GM13976 (cell line): ENCODE data around the gene DENND2C.

Experiments used
- DNase-seq: peaks from one replicate; pipeline ENCODE4 v3.0.0; 2012; ENCODE audit warnings: low spot score
- in situ Hi-C: fragments of 300-500 bp; cut with MboI; formaldehyde crosslinking; loops from one replicate; pipeline ENCODE4 v1.12.0; 2022; ENCODE audit warnings: low sequenced_read_pairs, mixed read lengths, inconsistent platforms; ENCODE audit not compliant: unreplicated experiment
- TF ChIP-seq, protein P1 (sequence below): IDR thresholded peaks from 2 replicates; pipeline ENCODE4 v1.5.1; 2012; ENCODE audit warnings: borderline replicate concordance, mild to moderate bottlenecking; ENCODE audit not compliant: insufficient read depth; ENCODE audit errors: extremely low read depth, missing control alignments, control extremely low read depth

DENND2C gene

DNA sequence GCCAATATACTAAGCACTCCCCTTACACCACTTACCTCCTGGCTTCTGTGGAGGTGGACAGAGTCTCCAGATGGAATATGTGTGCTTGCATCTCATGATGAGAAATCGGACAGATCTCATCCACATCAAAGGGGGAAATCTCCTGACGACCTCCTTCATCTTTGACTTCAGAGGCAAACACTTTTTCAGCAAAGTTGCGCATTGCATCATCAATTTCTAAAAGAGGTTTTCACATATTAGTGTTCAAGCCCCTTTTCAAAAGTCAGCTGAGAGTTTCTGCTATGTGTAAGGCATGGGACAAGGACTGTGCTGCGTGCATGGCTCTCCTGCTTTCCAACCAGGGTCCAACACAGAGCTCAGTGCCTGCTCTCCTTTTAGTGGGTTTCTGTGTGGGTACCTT lies 18.7 kb upstream of the DENND2C start:
- TF ChIP-seq, protein P1, sequence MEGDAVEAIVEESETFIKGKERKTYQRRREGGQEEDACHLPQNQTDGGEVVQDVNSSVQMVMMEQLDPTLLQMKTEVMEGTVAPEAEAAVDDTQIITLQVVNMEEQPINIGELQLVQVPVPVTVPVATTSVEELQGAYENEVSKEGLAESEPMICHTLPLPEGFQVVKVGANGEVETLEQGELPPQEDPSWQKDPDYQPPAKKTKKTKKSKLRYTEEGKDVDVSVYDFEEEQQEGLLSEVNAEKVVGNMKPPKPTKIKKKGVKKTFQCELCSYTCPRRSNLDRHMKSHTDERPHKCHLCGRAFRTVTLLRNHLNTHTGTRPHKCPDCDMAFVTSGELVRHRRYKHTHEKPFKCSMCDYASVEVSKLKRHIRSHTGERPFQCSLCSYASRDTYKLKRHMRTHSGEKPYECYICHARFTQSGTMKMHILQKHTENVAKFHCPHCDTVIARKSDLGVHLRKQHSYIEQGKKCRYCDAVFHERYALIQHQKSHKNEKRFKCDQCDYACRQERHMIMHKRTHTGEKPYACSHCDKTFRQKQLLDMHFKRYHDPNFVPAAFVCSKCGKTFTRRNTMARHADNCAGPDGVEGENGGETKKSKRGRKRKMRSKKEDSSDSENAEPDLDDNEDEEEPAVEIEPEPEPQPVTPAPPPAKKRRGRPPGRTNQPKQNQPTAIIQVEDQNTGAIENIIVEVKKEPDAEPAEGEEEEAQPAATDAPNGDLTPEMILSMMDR = no peak

DNA sequence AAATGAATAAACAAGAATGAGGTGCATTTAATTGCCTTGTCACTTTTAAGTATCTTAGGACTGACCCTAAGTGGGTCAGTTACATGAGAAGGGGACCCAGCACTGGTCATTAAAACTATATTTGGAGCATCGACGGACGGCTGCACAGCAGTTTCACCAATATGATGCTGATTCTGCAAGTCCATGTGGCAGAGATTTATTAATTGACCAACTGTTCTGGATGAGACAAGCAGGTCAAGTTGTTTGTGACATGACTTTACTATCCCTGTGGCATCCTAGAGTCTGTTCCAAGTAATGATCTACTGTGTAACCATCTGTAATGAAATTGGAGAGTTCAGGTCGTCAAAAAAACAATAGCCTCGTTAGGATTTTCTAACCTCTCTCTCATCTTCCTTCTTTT lies 16.0 kb upstream of the DENND2C start:
- in situ Hi-C loops = no loop called here
- TF ChIP-seq, protein P1 = no peak
- no peak for DNase-seq

More for the DNA sequence above, 18.7 kb upstream of the DENND2C start:
- in situ Hi-C loops = no loop called here
- no peak for DNase-seq

DNA sequence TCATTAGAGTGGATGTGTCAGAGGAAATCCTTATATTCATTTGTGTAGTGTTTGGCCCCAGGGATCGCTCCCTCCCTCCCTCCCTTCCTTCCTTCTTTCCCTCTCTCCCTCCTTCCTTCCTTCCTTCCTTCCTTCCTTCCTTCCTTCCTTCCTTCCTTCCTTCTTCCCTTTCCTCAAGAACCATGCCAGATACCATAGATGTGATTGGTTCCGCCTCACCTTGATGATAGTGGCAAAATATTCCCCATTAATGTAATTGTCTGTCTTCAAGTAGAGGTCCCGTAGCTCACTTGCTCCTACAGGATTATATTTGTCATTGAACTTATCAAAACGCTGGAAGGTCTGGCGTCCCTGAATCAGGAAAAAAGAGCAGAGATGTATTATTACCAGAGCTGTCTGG lies 7.8 kb upstream of the DENND2C start:
- DNase-seq = no peak
- TF ChIP-seq, protein P1 = no peak
- in situ Hi-C loops = no loop called here

DNA sequence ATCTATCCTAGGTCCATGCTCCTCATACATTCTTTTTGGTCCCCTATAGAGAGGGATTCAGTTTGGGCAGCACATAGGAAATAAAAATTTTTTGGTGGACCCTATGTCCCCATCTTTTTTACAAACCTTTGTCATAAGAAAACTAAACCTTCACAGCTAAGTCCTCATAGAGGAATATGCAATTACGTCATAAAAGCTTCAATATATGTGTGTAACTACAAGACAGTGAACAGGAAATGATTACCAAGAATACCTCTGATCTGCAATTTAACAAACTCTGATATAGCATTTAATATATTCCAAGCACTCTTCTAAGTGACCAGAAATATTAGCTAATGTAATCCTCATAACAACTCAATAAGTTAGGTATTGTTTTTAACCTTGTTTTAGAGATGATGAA lies 6.3 kb upstream of the DENND2C start:
- TF ChIP-seq, protein P1 = no peak
- in situ Hi-C loops = no loop called here

DNA sequence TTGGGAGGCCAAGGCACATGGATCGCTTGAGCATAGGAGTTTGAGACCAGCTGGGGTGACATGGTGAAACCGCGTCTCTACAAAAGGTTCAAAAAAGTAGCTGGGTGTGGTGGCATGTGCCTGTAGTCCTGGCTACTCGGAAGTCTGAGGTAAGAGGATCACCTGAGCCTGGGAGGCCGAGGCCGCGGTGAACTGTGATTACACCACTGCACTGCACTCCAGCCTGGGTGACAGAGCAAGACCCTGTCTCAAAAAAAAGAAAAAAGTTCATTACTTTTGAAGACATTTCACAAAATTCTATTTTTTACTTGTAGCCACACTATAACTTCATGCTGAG lies 2.1 kb upstream of the DENND2C start:
- no peak for DNase-seq
- TF ChIP-seq, protein P1 = no peak
- in situ Hi-C loops = no loop called here

More for the DNA sequence above, 6.3 kb upstream of the DENND2C start:
- no peak for DNase-seq

DNA sequence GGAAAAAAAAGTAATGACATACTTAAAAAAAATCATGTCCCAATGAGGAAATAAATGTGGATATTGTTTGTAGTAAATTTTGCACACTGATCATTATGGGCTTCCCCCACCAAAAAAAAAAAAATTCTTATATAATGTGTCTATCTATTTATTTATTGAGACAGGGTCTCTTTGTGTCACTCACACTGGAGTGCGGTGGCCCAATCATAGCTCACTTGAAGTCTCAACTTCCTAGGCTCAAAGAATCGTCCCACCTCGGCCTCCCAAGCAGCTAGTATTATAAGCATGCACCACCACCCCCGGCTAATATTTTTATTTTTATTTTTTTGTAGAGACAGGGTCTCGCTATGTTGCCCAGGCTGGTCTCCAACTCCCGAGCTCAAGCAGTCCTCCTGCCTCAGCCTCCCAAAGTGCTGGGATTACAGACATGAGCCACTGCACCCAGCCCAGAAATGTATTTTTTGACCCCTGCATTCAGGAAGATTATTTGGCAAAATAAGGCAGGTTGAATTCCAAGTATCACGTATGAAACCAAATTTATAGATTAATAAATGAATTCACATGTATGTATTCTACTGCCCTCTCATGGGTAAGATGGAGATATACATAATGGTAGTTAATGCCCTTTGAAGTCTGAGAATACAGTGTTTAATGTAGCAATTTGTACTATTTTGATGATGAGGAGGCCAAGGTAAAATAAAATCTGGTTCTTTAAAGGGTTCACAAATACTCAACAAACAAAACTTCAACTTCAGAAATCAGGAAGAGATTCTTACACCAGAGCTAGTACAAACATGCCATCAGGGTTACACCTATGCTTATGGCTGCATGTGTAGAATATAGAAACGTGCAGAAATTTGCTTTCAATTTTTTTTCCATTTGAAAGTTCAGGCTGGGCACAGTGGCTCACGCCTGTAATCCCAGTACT lies 1.4 kb upstream of the DENND2C start:
- TF ChIP-seq, protein P1 = no peak
- in situ Hi-C loops = no loop called here
- peak; percentile 27 for DNase-seq
